HG02840 (cell line): ENCODE data around the gene R3HDM1.
"Not testable (repeated sequence)": the region's sequence is repeated elsewhere in the genome, so short reads cannot be mapped to it uniquely, and the experiment has no call there.

Experiments
- ATAC-seq: cut with Tn5 transposase; IDR thresholded peaks from one replicate; pipeline ENCODE4 v1.9.1; 2021; ENCODE audit warnings: mild to moderate bottlenecking, moderate library complexity, moderate number of reproducible peaks; ENCODE audit not compliant: unreplicated experiment, low FRiP score

Gene R3HDM1

DNA sequence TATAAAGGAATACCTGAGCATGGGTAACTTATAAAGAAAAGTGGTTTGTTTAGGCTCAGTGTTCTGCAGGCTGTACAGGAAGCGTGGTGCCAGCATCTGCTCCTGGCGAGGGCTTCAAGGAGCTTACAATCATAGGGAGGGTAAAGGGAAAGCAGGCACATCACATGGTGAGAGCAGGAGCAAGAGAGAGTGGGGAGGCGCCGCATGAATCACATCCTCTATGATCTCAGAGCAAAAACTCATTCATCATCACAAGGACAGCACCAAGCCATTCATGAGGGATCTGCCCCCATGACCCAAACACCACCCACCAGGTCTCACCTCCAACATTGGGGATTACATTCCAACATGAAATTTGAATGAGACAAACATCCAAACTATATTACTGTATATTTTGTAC lies 32.5 kb downstream of the R3HDM1 start:
- no peak for ATAC-seq

GRCh38 chr2:135570884-135571283 lies 39.6 kb downstream of the R3HDM1 start:
- no peak for ATAC-seq

GRCh38 chr2:135573620-135574019 lies 42.3 kb downstream of the R3HDM1 start:
- ATAC-seq = no peak

DNA sequence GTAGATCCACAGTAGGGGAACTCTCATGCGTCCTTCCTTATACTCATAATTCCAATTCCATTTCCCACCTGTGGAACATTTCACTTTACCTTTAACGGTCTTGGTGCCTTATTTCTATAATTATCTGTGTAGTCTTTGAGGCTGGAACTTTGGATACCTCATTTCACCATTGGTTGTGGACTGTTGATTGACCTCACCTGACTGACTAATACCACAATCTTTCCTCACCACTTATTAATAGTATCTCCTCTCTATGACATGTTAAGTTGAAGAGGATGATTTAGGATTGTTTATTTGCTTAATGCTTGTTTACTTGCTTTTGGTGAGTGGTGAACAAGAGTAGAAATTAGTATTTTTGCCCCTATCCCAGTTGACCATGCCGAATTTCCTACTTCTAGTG lies 50.0 kb downstream of the R3HDM1 start:
- no peak for ATAC-seq

- ATAC-seq = no peak
These were observed 51.1 kb downstream of the R3HDM1 start for GRCh38 chr2:135582383-135582782.

GRCh38 chr2:135585586-135585985 lies 54.3 kb downstream of the R3HDM1 start:
- no peak for ATAC-seq

- peak; percentile 74 for ATAC-seq
These were observed 54.9 kb downstream of the R3HDM1 start for GRCh38 chr2:135586148-135586547.

DNA sequence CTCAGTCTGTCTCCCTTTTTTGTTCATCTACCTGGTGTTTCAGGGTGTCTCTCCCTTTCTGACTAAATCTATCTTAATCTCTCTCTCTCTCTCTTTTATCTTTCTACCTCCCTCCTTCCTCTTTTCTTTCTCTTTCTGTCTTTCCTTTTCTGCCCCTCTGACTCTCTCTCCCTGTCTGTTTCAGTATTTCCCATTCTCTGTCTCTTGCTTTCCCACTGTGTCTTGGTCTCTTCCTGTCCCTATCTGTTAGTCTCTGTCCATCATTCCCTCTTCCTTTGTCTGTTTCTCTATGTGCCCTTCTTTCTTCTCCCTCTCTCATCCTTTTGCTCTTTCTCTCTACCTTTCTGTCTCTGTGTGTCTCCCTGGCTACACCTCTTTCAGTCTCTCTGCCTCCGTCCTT lies 56.7 kb downstream of the R3HDM1 start:
- no peak for ATAC-seq

GRCh38 chr2:135590619-135591260 lies 59.5 kb downstream of the R3HDM1 start:
- no peak for ATAC-seq

GRCh38 chr2:135600915-135601314 lies 69.6 kb downstream of the R3HDM1 start:
- ATAC-seq = no peak

GRCh38 chr2:135603543-135603942 lies 72.3 kb downstream of the R3HDM1 start:
- ATAC-seq = no peak

DNA sequence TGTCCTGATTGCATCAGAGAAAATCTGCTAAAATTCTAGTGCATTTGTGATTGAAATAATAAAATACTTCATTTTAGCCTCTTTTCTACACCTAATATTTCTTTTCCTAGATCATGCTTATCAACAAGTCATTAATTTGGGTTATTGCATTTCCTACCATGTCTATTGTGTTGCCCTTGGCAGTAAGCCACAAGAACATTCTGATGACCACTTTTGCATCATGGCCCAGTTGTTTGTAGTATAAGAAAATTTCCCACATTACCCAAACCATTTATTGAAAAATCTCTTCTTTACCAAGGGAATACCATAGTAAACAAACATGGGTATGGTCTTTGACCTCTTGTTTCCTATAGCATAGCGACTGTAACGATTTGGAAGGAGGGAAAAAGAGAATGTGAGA lies 76.3 kb downstream of the R3HDM1 start:
- ATAC-seq = no peak

DNA sequence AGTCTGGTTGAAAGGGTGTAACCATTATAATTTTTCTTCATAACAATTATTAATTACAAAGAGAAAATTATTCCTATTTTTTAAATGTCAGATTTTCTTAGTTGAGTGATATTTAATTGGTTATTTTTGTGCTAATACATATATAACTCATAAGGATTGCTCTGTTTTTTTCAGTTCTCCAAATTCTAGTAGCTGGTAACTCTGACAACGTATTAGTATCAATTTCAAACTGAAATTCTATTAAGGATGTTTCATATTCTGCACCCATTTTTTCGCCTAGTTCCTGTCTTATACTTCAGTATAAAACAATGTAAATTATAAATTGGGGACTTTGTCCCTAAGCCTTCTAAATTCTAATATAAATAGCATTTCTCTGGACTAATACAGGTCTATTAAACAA lies 81.0 kb downstream of the R3HDM1 start:
- ATAC-seq = no peak

DNA sequence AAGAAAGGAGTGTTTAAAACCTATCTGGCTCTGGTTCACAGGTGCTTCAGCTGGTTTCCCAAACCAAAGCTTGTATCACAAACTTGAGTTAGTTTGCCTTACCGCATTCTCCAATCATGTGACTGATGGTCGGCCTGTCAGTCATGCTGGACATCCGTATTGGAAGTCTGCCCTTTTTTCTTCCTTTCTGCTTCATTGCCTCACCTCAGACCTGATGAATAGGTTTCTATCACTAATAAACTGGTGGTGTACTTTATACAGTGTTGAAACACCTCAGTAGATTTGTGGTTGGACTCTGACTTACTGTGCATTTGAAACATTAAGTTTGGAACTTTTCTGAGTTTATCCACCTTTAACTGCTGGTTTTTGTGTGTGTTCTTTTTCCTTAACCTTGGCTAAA lies 84.1 kb downstream of the R3HDM1 start:
- ATAC-seq = no peak

GRCh38 chr2:135617501-135618015 lies 86.3 kb downstream of the R3HDM1 start:
- no peak for ATAC-seq

- ATAC-seq = no peak
These were observed 88.9 kb downstream of the R3HDM1 start for GRCh38 chr2:135620198-135620597.

GRCh38 chr2:135629520-135629919 lies 98.2 kb downstream of the R3HDM1 start:
- no peak for ATAC-seq

GRCh38 chr2:135630034-135630433 lies 98.8 kb downstream of the R3HDM1 start:
- not testable (repeated sequence) for ATAC-seq

GRCh38 chr2:135630488-135630887 lies 99.2 kb downstream of the R3HDM1 start:
- ATAC-seq = no peak

- ATAC-seq = no peak
These were observed 102.3 kb downstream of the R3HDM1 start for GRCh38 chr2:135633582-135633981.

DNA sequence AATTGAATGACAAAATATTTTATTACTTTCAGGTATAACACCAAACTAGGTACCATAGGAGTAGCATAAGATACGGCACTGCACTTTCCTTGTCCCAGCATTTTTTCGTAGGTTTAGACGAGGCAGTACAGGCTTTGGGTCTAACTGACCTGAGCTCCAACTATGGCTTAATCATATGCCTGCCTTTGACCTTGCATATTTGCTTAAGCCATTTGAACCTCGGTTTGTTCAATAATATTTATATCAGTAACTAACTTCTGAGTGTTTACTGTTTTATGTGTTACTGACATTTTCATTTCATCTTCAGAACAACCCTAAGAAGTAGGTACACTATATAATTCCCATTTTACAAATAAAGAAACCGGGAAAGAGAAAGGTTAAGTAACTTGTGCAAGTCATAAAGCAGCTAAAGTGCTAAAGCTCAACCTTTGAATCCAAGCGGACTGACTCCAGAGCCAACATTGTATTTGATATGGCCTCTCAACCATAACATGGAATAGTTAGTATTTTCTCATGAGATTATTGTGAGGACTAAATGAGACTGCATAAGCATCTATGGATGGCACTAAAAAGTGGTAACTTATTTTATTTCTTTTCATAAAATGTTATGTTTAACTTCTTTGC lies 104.0 kb downstream of the R3HDM1 start:
- no peak for ATAC-seq

DNA sequence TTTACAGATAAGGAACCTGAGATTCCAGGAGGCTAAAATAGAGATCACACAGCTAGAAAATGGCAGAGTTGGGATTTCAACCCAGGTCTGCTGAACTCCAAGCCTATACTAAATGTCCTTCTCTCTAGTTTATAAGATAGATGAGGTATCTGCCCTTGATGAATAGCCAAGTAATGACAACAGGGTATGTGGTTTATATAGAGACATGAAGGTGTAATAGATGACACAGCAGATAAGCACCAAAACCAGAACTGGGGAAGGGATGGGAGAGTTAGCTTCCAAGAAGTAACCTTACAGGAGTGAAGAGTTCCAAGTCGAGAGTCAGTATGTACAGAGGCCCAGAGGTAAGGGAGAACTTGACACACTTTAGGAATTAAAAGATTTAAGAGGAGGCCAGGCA lies 105.7 kb downstream of the R3HDM1 start:
- ATAC-seq = peak; percentile 10
